Cardiac fibroblast (primary cell): Measurements from ENCODE around the gene NKAP.
"Not testable (repeated sequence)": the region's sequence is repeated elsewhere in the genome, so short reads cannot be mapped to it uniquely, and the experiment has no call there.

Experiments
- DNase-seq, 2 donors: peaks; one replicate each; pipeline versions ENCODE4 v3.0.0 to v3.0.0-alpha.2; 2010; ENCODE audit warnings: low read depth in 2 of 2
- H3K4me3 ChIP-seq, 2 donors: replicated peaks in 1 of 2; 1 replicate in 1 of 2; 2 replicates in 1 of 2; pipeline ENCODE4 v1.5.1; 2011; ENCODE audit warnings: low read depth in 2 of 2, low read length in 2 of 2, mild to moderate bottlenecking in 2 of 2, moderate library complexity in 1 of 2
- CTCF ChIP-seq: IDR thresholded peaks from one replicate; pipeline ENCODE4 v1.5.1; 2011; ENCODE audit warnings: low read depth, mild to moderate bottlenecking, low read length, inconsistent platforms

Gene NKAP

GRCh38 chrX:119983494-119983893 is 39.9 kb upstream of the NKAP start:
- H3K4me3 ChIP-seq: no peak overlapping the region
- no peak for DNase-seq
- no peak for TF ChIP-seq CTCF

- no peak overlapping the region for H3K4me3 ChIP-seq
- no peak for DNase-seq
- TF ChIP-seq CTCF: no peak
Measured at GRCh38 chrX:119982145-119982544, 38.6 kb upstream of the NKAP start.

- peak; percentile 57 for TF ChIP-seq CTCF
- no peak overlapping the region for H3K4me3 ChIP-seq
- DNase-seq: peak; percentile 36 to 47
Measured at GRCh38 chrX:119981286-119982070, 37.9 kb upstream of the NKAP start.

GRCh38 chrX:119977172-119977571 is 33.6 kb upstream of the NKAP start:
- not testable (repeated sequence) for DNase-seq, H3K4me3 ChIP-seq

GRCh38 chrX:119971184-119971583 is 27.6 kb upstream of the NKAP start:
- TF ChIP-seq CTCF: no peak
- no peak for DNase-seq
- H3K4me3 ChIP-seq: no peak overlapping the region

GRCh38 chrX:119970574-119970973 is 27.0 kb upstream of the NKAP start:
- no peak for TF ChIP-seq CTCF
- DNase-seq: no peak
- no peak overlapping the region for H3K4me3 ChIP-seq

GRCh38 chrX:119966837-119967236 is 23.3 kb upstream of the NKAP start:
- DNase-seq, H3K4me3 ChIP-seq: not testable (repeated sequence)

- TF ChIP-seq CTCF: no peak
- DNase-seq: no peak
- H3K4me3 ChIP-seq: no peak overlapping the region
Measured at GRCh38 chrX:119960625-119961024, 17.1 kb upstream of the NKAP start.

GRCh38 chrX:119955807-119956570 is 12.4 kb upstream of the NKAP start:
- not testable (repeated sequence) for H3K4me3 ChIP-seq, DNase-seq
